ENCODE measurements around the gene ADCY5.

The ADCY5 gene

DNA sequence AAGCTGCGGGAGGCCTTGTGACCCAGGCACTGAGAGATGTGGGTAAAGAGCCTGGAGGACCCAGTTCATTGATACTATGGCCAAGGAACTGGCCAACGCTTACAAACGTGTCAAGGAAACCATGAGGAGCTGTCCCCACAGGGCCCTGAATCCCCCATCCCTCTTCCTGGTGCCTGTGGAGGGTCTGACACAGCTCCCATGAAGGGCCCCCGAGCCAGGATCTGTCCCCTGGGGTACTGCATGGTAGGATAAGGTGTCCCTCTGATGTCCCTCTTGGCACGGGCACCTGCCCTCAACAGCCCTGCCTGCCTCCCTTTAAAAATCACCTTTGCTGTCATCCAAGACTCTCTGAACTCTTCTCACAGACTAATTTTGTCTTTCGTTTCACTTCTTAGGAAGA, 122.4 kb downstream of the ADCY5 start:
- no peak for DNase-seq (ENCODE audit: low read depth in 2 of 2)

DNA sequence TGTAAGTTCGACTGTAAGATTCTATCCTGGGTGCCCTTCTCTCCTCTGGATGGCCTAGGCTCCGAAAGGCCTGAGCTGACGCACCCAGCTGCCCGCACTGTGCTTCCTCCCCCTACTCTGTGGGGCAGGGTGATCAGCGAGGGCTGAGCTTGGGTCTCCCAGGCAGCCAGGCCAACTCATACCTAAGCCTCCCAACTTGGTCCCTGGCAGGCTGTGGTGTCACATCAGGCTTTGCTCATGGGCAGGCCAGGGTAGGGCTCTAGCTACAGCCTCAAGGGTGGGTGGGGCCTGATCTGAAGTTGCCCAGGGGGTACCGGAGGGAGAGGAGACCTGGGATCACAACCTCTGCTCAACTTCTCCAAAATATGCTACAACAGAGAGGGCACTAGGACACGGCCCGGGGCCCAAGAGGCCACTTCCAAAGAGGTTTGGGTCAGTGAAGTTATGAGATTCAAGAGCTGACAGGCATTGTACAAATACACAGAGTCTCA, 123.1 kb downstream of the ADCY5 start:
- no peak for DNase-seq (ENCODE audit: low read depth in 2 of 2)

DNA sequence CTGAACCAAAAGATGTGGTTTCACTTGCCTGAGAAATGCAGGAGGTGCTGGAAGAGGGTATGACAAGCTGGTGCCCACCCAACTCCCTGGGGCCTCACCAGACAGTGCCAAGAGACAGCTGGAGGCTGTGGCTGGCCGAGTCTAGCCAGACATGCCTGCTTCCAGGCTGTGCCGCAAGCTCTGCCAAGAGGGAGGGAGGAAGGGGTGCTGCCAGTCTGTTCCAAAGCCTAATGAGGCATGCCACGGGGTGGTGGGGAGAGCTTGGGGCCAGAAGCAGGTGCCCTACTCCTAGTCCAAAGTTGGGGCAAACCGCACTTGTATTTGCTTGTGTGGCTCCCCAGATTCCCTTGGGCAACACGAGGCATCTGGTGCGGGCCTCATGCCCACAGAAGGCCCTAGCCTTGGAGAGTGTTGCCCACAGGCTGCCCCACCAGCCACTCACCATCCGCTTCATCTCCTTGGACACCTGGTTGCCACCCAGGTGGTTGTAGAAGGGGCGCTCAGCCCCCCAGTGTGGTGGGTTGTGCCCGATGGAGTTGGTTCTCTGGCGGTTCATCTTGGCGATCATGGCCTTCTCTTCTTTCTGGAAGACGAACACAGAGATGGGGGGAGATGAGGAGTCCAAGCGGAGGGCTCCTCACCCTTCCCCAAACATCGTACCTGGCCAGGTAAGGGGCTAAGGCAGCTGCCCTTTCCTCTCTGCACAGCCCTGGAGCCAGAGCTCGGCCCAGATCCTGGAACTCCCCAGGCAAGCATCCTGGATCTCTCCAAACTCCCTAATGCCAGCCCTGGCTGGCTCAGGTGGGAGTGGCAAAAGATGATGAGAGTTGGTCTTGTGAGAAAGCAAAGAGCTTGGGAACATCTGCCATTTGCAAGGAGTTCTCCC, 123.8 kb downstream of the ADCY5 start:
- DNase-seq (ENCODE audit: low read depth in 2 of 2): no peak

DNA sequence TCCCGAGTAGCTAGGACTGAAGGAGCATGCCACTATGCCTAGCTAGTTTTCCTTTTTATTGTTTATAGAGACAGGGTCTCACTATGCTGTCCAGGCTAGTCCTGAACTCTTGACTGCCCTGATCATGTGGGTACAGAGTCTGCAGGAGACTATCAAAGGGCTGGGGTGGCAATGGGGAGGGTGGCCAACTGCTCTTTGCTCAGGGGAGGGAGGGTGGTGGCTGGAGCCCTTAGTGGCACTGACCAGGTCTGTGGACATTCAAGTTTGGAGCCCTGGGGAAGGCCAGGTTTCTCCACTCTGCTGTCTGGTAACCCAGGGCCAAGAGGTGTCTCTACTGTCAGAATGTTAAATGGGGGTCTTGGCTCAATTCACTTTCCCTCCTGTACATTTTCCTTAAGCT, 125.1 kb downstream of the ADCY5 start:
- no peak for DNase-seq (ENCODE audit: low read depth in 2 of 2)

DNA sequence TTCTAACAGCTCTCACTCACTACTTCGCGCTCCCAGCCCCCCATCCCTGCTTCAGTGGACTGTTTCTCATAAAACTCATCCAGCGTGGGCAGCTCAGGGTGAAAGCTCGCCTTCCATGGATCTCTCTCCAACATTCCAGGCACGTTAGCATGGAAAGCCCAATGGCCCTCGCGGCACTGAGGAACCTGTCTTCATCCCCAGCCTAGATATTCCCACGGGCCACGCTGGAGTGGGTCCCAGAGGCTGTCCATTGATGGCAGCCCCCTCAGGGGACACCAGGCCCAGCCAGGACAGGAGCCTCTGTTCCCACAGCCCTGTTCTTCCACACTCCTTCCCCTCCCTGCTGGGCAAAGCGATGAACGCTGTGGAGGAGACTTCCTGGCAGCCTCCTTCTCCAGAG, 126.0 kb downstream of the ADCY5 start:
- no peak for DNase-seq (ENCODE audit: low read depth in 2 of 2)

DNA sequence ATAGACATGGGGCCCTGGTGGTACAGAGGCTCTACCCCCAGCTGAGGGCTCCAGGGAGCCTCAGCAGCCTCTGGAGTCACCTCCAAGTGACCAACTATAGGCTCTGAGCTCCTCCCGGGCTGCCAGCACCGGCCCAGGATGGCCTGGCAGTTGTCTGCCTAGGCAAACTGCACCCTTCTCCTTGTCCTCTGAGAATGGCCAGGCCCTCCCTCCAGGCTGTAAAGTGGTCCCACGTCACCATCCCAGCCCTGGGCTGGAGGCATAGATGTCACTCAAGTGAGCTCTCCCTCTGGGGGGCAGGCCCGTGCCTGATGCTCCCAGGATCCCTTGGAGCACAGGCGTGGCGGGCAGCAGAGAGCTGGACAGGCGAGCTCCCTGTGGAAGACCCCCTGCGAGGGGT, 127.1 kb downstream of the ADCY5 start:
- no peak for DNase-seq (ENCODE audit: low read depth in 2 of 2)

DNA sequence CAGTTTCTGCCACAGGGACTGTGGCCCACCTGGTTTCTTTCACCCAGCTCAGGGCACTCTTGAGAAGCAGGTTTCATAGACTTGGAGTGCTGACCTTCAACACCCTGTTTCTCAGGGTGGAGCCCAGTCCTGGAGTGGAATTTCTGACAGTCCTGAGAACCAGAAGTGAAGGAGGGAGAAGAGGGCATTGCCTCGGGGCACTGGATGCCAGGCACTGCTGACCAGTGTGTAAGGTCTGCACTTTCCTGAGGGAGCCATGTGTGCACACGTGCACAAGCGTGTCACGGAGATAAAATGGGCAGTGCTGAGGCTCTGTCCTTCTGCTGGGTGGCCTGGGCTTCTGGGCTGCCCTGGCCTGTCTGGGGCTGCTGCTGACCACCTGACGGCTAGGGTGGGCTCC, 128.7 kb downstream of the ADCY5 start:
- DNase-seq (ENCODE audit: low read depth in 2 of 2): no peak

DNA sequence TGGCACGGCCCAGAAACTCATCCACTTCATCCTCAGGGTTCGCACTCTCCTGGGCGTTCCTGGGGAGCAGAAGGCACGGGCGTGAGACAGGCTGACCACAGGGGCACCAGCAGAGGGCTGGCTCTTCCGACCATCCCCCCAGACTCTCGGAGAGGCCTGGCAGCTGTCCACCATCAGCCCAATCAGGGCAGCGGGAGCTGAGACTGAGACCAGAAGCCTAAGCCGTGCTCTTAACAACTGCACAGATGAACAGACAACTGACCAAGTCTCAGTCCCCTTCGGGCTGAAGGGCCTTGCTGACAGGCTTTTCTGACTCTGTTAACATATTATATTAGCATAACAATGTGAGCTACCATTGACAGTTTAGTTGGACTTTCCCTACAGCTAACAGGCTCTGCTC, 129.1 kb downstream of the ADCY5 start:
- no peak for DNase-seq (ENCODE audit: low read depth in 2 of 2)

DNA sequence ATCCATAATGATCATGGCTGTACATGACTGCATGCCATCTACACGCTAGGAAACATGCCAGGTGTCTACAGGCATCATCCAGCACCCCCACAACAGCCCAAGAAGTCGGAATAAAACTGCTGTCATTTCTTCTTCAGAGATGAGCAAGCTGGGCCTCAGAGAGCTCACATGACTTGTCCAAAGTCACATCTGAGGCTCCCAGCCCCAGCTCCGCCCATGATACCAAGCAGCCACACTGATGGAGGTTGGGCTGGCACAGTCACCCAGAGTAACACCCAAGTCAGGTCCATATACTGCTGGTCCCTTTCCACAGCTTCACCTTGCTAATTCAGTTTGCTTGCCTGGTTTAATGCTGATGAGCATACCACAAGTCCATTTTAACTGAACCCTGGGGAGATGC, 130.5 kb downstream of the ADCY5 start:
- no peak for DNase-seq (ENCODE audit: low read depth in 2 of 2)

DNA sequence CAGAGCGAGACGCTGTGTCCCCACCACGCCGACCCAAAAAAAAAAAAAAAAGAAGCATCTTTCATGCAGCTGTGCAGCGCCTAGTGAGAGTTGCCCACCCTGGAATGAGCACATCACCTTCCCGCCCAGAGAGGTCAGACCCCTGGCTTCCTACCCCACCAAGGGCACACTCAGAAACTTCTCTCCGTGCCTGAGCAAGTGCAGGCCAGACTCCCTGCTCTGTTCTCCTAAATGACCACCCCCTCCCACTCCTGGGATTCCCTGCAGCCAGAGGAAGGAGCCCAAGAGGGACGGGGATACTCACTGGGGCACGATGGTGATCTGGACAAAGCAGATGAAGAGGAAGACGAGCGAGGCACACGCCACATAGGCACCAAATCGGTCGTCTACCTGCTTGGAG, 131.2 kb downstream of the ADCY5 start:
- DNase-seq (ENCODE audit: low read depth in 2 of 2): no peak

DNA sequence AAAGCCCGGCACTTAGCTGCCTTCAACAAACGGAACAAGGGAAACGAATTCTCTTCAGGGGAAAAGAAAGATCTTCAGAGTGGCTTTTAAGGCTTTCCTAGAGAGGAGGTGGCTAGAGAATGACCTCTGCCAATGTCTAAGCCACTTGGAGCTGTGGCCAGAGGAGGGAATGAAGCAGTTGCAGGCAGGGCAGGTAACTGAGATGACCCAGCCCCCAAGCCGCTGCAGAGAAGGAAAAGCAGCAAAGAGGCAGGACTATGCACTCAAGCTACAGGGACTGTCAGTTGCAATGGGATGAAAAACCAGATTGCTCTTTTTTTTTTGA, 133.7 kb downstream of the ADCY5 start:
- no peak for DNase-seq (ENCODE audit: low read depth in 2 of 2)

DNA sequence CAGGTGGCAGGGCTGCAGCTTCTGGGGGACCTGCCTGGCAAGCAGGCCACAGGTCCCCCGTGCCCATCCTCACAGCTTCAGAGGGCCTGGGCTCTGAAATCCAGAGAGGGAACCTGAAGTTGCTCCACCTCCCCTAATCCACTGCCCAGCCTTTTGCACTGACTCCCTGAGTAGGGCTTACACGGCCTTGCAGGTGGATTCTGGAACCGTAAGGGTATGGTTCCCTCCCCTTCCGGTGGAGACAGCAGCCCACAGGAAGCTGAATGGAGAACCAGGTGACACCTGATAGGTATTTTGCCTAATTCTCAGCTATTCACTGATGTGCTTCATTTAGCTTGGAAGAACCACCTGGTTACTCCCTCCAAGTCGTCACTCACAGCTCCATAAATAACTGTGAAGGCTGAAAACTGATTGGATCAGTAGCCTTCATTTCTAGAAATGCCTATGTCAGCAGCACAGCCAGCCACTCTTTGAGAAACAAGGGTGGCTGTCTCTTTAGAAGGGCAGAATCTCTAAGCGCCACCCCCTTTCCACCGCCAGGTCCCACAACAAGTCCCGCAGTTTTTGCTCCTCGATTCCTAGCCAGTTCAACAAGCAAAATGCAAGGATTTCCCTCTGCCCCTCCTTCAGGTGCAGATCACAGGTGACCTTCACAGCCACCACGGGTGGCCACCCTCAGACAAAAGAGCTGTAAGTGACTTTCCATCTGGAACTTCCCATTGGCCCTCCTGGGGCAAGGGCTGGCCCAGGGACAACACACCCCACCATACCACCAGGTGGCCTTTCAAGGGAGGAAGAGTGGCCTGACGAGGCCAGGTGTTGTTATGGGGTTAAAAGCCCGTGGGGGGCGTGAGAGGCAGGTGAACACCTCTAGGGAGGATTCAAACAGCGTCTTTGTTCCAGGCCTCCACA, 134.3 kb downstream of the ADCY5 start:
- no peak for DNase-seq (ENCODE audit: low read depth in 2 of 2)

DNA sequence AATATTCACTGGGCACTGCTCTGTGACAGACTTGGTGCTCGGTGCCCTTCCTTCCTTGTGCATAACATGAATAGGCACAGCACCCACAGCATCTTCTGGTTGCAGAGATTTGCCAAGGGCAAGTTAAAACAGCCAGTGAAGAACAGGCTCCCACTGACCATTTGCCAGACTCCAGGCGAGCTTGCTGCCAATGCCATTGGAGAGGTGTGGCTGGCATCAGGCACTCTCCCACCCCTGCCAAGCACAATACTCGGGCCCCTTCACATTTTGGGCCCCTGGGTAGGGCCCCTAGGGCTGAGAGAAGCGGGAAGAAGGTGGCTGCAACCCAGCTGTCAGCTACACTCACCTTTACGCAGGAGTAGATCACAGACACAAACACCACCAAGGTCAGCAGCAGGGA, 135.0 kb downstream of the ADCY5 start:
- DNase-seq (ENCODE audit: low read depth in 2 of 2): no peak

DNA sequence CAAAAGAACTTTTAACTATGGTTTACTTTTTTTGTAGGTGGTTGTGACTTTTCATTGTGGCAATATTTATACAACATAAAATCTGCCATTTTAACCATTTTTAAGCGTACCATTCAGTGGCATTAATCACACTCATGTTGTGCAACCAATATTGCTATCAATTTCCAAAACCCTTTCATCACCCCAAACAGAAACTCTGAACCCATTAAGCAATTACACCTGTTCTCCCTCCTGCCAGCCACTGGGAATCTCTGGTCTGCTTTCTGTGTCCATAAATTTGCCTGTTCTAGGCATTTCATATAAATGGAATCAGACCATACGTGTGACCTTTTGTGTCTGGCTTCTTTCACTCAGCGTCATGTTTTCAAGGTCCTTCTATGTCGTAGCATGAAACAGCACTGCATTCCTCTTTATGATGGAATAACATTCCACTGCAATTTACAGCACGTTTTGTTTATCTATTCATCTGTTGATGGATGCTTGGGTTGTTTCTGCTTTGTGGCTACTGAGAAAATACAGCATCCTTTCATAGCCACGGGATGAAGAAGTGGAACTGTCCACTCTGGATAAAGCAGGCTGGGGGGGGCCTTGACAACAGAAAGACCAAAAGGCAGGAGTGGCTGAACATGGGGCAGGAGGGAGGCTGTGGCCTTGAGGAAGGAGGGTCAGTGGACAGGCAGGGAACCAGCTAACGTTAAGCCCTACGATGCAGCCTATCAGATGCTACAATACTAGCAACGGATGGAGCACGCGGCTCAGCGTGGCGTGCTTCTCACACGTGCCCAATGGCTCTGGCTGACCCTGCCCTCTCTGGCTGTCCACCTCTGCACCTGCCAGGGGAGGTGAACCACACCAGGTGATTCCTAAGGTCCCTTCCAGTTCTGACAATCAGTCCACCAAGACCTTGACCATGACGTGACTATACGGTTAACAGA, 136.3 kb downstream of the ADCY5 start:
- DNase-seq (ENCODE audit: low read depth in 2 of 2): no peak

DNA sequence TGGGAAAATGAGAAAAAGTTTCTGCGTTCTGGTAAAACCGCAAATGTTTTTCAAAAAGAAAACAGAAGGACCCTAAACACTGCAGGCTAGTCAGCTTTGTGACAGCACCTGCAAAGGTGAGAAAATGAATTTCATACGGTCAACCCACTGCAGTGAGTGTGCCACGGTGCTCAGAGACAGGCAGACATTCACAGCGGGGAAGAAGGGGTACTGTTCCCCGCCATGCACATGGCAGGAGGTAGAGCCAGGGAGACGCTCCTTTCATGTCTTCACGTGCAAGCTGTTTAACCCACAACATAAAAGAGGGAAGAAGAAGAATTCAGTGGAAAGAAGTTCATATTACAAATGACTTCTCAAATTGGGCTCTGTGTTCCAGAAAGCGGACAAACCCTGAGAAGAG, 137.7 kb downstream of the ADCY5 start:
- DNase-seq (ENCODE audit: low read depth in 2 of 2): no peak

DNA sequence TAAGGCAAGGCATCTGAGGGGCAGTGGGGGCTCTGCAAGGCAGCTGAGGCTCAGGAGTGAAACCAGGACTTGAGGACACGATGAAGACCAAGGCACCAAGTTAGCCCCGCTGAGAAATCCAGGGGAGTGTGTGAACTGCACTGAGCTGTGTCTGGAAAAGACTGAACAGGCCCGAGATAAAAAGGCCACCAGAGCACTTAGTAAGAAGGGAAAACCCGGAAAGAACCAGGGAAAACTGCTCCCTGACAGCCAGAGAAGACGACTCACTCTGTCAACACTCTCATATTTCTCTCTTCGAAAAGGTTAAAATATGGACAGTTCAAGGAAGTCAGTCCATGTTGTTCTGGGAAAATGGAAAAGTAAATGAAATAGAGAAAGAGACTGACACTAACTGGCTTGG, 138.1 kb downstream of the ADCY5 start:
- DNase-seq (ENCODE audit: low read depth in 2 of 2): no peak

DNA sequence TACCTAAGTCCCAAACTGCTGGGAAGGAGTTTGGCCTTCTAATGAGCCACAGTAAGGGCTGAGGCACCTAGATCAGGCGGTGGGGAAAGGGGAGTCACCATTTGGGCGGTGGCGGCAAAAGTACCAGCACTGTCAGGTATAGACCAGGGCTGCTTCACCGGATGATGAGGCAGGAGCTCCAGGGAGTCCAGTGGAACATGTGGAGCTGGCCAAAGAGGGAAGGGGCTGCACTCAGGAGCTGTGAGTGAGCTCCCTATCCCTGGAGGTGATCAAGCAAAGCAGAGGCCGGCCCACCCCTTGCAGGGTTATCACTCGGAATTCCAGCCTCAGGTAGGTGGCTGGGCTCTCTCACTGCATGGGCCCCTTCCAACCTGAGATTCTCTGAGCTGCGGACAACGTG, 138.7 kb downstream of the ADCY5 start:
- DNase-seq (ENCODE audit: low read depth in 2 of 2): no peak

DNA sequence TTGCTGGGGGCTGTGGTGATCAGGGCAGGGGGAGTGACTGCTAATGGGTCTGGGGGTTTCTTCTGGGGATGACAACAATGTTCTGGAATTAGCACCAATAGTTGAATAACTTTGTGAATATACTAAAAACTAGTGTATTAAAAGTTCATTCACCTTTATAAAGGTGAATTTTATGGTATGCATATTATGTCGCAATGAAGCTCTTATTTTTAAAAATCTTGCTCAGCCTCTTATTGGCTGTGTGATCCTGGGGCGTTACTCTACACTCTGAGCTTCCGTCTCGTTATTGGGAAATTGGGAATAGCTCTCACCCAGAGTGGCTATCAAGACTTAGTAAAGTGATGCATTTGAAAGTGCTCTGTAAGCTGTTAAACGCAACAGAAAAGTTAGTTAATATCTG, 141.8 kb downstream of the ADCY5 start:
- DNase-seq (ENCODE audit: low read depth in 2 of 2): no peak

DNA sequence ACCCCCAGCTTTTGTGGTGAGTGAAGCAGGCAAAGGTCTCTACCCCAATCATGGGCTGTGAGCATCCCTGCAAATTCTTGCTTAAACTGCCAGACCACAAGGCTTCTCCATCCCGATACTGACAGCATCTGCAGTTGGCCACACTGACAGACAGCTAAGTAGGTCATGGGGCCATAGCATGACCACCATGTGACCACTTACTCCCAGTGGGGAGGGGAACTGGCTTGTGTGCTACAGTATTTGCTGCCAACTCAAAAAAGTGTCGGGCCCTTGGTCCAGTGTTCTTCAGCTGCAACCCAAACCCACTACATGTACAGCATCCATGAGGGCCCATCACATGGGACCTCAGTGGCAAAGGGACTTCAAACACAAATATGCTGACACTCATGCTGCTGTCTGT, 143.7 kb downstream of the ADCY5 start:
- DNase-seq (ENCODE audit: low read depth in 2 of 2): no peak

DNA sequence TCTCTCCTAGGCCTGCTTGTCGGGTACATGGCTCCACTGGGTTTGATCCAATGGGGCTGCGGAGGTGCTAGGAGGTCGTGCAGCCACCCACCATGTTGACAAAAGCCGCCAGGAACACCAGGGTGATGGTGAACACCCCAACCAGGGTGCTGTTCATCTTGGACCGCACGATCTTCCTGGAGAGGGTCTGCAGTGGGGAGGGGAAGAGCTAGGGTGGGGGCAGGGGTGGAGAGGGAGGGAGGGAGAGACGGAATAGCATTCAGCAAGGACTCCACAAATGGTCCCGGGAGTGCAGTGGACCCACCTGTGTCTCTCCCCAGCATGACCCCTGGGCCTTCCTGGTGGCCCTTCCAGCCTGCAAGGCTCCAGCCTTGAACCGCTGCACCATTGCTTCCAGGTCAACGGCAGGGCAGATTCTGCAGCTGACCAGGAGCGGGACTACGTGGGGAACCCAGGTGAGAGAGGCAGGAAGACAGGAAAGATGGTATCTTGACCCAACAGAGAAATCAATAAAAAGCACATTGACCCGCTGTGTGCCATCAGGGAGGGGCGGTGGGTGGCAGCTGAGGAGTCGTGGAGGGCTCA, 144.8 kb downstream of the ADCY5 start:
- DNase-seq (ENCODE audit: low read depth in 2 of 2): no peak

DNA sequence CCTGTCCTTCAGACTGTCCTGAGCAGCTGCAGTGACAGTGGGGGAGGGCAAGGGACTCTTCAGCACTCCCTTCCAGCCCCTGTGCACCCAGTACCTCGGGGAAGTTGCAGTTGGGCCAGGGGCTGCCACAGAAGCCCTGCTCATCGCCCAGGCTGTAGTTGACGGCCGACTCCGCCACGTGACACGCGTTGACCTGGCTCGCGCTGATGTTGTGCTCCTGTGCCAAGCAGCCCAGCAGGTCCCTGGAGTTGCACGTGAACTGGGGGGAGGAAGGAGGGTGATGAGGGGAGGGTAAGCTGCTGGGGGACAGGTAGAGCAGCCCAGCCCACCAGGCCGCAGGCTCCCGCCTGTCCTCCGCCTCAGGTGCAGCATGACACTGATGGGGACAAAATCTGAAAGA, 145.9 kb downstream of the ADCY5 start:
- no peak for DNase-seq (ENCODE audit: low read depth in 2 of 2)

Data from fibroblast of skin of left quadriceps (primary cell).